CD14-positive monocyte (primary cell): ENCODE results near the gene SAMHD1. TPM values are rescaled to one million over a fixed set of nuclear protein-coding genes. Genes with fewer than 3 reads are reported as not detected.
"Not testable (repeated sequence)": the region's sequence is repeated elsewhere in the genome, so short reads cannot be mapped to it uniquely, and the experiment has no call there.

Experiments
- DNase-seq, 3 donors: peaks; one replicate each; pipeline ENCODE4 v3.0.0-alpha.2; 2011 to 2022
- H2AFZ ChIP-seq: 2 replicates; pipeline ENCODE4 v1.6.0; 2012; ENCODE audit warnings: mild to moderate bottlenecking, low read depth, low read length, inconsistent platforms; ENCODE audit not compliant: insufficient read depth, poor library complexity, severe bottlenecking
- H3K27ac ChIP-seq, 2 donors: 1 replicate in 1 of 2; 2 replicates in 1 of 2; pipeline ENCODE4 v1.5.1; 2012 to 2013; ENCODE audit warnings: low read length in 2 of 2, control low read depth in 1 of 2, inconsistent platforms in 1 of 2, low read depth in 1 of 2, mild to moderate bottlenecking in 1 of 2
- H3K27me3 ChIP-seq, 2 donors: one replicate each; pipeline versions ENCODE4 v1.6.0 to v1.6.1; 2011 to 2013; ENCODE audit warnings: low read length in 2 of 2; ENCODE audit not compliant: control insufficient read depth in 2 of 2, insufficient read depth in 2 of 2
- H3K36me3 ChIP-seq, 2 donors: replicated peaks in 1 of 2; 1 replicate in 1 of 2; 2 replicates in 1 of 2; pipeline versions ENCODE4 v1.5.1 to v1.6.1; 2012 to 2013; ENCODE audit warnings: low read length in 2 of 2, control low read depth in 1 of 2, inconsistent platforms in 1 of 2, mild to moderate bottlenecking in 1 of 2; ENCODE audit not compliant: insufficient read depth in 2 of 2, control insufficient read depth in 1 of 2
- H3K4me1 ChIP-seq, 2 donors: 1 replicate in 1 of 2; 2 replicates in 1 of 2; pipeline versions ENCODE4 v1.5.1 to v1.6.1; 2012 to 2013; ENCODE audit warnings: low read length in 2 of 2, control low read depth in 1 of 2, inconsistent platforms in 1 of 2, mild to moderate bottlenecking in 1 of 2, moderate library complexity in 1 of 2; ENCODE audit not compliant: insufficient read depth in 2 of 2, control insufficient read depth in 1 of 2
- H3K4me2 ChIP-seq: replicated peaks from 2 replicates; pipeline ENCODE3; 2012; ENCODE audit warnings: low read length, moderate library complexity, mild to moderate bottlenecking; ENCODE audit not compliant: poor library complexity, severe bottlenecking; ENCODE audit errors: extremely low read depth
- H3K4me3 ChIP-seq, 3 experiments: fragments of 200-600 bp in 1 of 3; sonication (generic) in 1 of 3; replicated peaks in 1 of 3; 1 replicate in 2 of 3; 2 replicates in 1 of 3; pipeline ENCODE4 v1.5.1; 2011 to 2013; ENCODE audit warnings: low read length in 3 of 3, mild to moderate bottlenecking in 3 of 3, control low read depth in 2 of 3, low read depth in 2 of 3, inconsistent platforms in 1 of 3, moderate library complexity in 1 of 3
- H3K79me2 ChIP-seq: 2 replicates; pipeline ENCODE4 v1.6.0; 2012; ENCODE audit warnings: mild to moderate bottlenecking, control low read depth, inconsistent platforms, low read length, moderate library complexity; ENCODE audit not compliant: insufficient read depth
- H3K9ac ChIP-seq: 2 replicates; pipeline ENCODE4 v1.6.0; 2017; ENCODE audit warnings: low read length, mild to moderate bottlenecking; ENCODE audit not compliant: insufficient read depth, poor library complexity, severe bottlenecking
- H3K9me3 ChIP-seq, 2 donors: replicated peaks in 1 of 2; 1 replicate in 1 of 2; 2 replicates in 1 of 2; pipeline versions ENCODE4 v1.5.1 to v1.6.1; 2012 to 2013; ENCODE audit warnings: low read length in 2 of 2, control low read depth in 1 of 2; ENCODE audit not compliant: control insufficient read depth in 1 of 2, insufficient read depth in 1 of 2
- H4K20me1 ChIP-seq: 2 replicates; pipeline ENCODE4 v1.6.0; 2012; ENCODE audit warnings: mild to moderate bottlenecking, low read length, control low read depth, moderate library complexity; ENCODE audit not compliant: insufficient read depth
- H3K27ac Mint-ChIP-seq, 7 donors: one replicate each; pipeline ENCODE4 v1.8.0; 2020; ENCODE audit warnings: mild to moderate bottlenecking in 7 of 7, mixed read lengths in 7 of 7, moderate library complexity in 6 of 7, inconsistent platforms in 2 of 7
- H3K27me3 Mint-ChIP-seq, 3 donors: one replicate each; pipeline ENCODE4 v1.8.0; 2021 to 2022; ENCODE audit warnings: low read depth in 3 of 3, mild to moderate bottlenecking in 3 of 3, mixed read lengths in 3 of 3, moderate library complexity in 3 of 3, inconsistent platforms in 1 of 3
- H3K36me3 Mint-ChIP-seq, 2 donors: one replicate each; pipeline ENCODE4 v1.8.0; 2020; ENCODE audit warnings: mixed read lengths in 2 of 2, inconsistent platforms in 1 of 2, mild to moderate bottlenecking in 1 of 2
- H3K4me1 Mint-ChIP-seq: one replicate; pipeline ENCODE4 v1.8.0; 2020; ENCODE audit warnings: mild to moderate bottlenecking, mixed read lengths
- H3K4me3 Mint-ChIP-seq, 2 donors: one replicate each; pipeline ENCODE4 v1.8.0; 2020; ENCODE audit warnings: mild to moderate bottlenecking in 2 of 2, mixed read lengths in 2 of 2, moderate library complexity in 1 of 2
- H3K9me3 Mint-ChIP-seq, 7 donors: one replicate each; pipeline ENCODE4 v1.8.0; 2020 to 2022; ENCODE audit warnings: mixed read lengths in 7 of 7, mild to moderate bottlenecking in 6 of 7, moderate library complexity in 6 of 7, inconsistent platforms in 2 of 7
- WGBS: methylation state at CpG from one replicate; pipeline ENCODE4 v1.1.5; 2013; ENCODE audit warnings: missing lambda C conversion rate; ENCODE audit not compliant: insufficient coverage; 5-methylcytosine and 5-hydroxymethylcytosine counted together
- intact Hi-C, 2 donors: fragments of 100-400 bp; cut with micrococcal nuclease; formaldehyde crosslinking; loops; one replicate each; pipeline versions ENCODE4 v1.15.0 to v1.15.1; 2023
- polyA minus RNA-seq: library from RNA; depleted of rRNA, polyadenylated mRNA; stranded (reverse); fragments of >200 nt; gene quantifications from 2 replicates; pipeline ENCODE4 v1.2.3, GENCODE V29; 2012
- polyA plus RNA-seq, 3 donors: library from polyadenylated mRNA; depleted of rRNA in 1 of 3; unstranded in 2 of 3; stranded (reverse) in 1 of 3; fragments of 300-500 nt in 2 of 3; fragments of >200 nt in 1 of 3; fragmentation: Illumina TruSeq in 2 of 3; gene quantifications; 1 replicate in 2 of 3; 2 replicates in 1 of 3; pipeline ENCODE4 v1.2.3, GENCODE V29; 2012 to 2021
- total RNA-seq, 12 experiments: library from RNA in 1 of 12; stranded (reverse) in 1 of 12; fragments of 120-200 nt in 1 of 12; gene quantifications; one replicate each; pipeline ENCODE4 v1.2.4 and lab custom pipeline; 2013 to 2026; ENCODE audit warnings: mixed read lengths in 6 of 12, inconsistent platforms in 1 of 12
- TF ChIP-seq, protein P1 (sequence below): fragments of 200-600 bp; IDR thresholded peaks from one replicate; pipeline ENCODE4 v1.8.0; 2022; ENCODE audit warnings: antibody characterized with exemption, mild to moderate bottlenecking

SAMHD1 gene
- 641 TPM for total RNA-seq (2013)
- polyA plus RNA-seq (100 to 1,000 TPM; 232 to 796 (median 590) TPM), polyA minus RNA-seq (214 and 325 TPM in 2 replicates), total RNA-seq (lab: John Stamatoyannopoulos, UW) (143 to 745 (median 474) reads per million in 11 experiments)

DNA sequence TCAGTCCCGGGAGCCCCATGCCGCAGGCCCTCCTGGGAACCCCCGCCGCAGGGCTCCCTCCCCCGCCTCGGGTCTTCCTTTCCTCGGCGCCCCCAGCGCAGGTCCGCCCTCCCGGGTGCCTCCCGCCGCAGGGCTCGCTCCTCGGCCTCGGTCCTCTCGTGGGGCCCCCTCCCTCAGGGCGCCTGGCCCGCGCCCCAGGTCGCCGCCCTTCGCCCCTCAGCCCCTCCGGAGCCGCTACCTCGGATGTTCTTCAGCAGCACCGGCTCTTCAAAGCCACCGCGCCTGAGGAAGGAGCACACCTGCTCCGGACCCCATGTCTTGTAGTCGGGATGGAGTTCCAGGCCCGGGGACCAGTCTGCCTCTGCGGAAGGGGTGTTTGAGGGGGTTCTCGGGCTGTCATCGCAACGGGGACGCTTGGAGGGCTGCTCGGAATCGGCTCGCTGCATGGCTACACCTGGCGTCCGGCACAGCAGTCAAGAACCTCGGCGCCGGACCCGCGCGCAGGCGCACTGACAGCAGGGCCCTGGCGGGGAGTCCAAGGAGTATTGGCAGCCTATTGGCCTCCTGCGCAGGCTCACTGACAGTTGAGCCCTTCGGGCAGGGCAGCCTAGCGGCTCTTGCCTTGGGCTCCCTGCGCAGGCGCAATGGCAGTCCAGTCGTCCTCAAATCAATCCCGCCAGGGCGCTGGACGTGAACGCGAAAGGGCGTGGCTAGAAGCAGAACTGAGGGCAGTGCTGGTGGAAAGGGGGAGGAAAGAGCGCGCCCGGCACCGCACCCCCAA lies at the start of gene SAMHD1:
SAMHD1 (minus strand) TSS at position 511 of the 781 bp plus-strand sequence; CDS start at position 446, 65 bp downstream.
- intact Hi-C loops: loop anchor here in 1 of 2 donors (2.0 kb wide), 1 partner anchor 57 kb away; no protein-coding TSS in a partner anchor

DNA sequence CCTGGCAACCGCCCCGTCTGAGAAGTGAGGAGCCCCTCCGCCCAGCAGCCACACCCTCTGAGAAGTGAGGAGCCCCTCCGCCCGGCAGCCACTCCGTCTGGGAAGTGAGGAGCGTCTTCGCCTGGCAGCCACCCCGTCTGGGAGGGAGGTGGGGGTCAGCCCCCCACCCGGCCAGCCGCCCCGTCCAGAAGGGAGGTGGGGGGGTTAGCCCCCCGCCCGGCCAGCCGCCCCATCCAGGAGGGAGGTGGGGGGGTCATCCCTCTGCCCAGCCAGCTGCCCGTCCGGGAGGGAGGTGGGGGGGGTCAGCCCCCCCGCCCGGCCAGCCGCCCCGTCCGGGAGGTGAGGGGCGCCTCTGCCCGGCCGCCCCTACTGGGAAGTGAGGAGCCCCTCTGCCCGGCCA lies 48.7 kb upstream of the SAMHD1 start:
- DNase-seq, H3K9ac ChIP-seq, H3K9me3 ChIP-seq, intact Hi-C loops, H3K27ac Mint-ChIP-seq, H3K4me2 ChIP-seq, H2AFZ ChIP-seq, H3K27ac ChIP-seq, H3K27me3 Mint-ChIP-seq, H3K27me3 ChIP-seq, H3K4me3 Mint-ChIP-seq, H3K4me3 ChIP-seq, H4K20me1 ChIP-seq, H3K9me3 Mint-ChIP-seq: not testable (repeated sequence)
- H3K36me3 ChIP-seq: peaks cover 0 to 18% of the 10 kb centered on the region in 2 donors
- H3K4me1 ChIP-seq: peaks cover 17 to 18% of the 10 kb centered on the region in 2 donors
- no CpG with 5 or more reads among the region's 26 CpGs for WGBS
- H3K79me2 ChIP-seq: peaks cover 22% of the 10 kb centered on the region
- Mint-ChIP-seq H3K4me1 (peaks cover 14% of the 10 kb centered on the region), H3K36me3 (peaks cover 23 to 29% of the 10 kb centered on the region in 2 donors)

More for the DNA sequence above, at the start of gene SAMHD1:
- Histone ChIP-seq H3K4me2 (peak within 1 kb of the TSS; percentile 89), H3K4me3 (peak within 1 kb of the TSS; percentile 72 to 100 (median 99)), H3K27ac (peak within 1 kb of the TSS; percentile 91 to 94), H3K9ac (peak within 1 kb of the TSS; percentile 93), H4K20me1 (peaks cover 50% of the 10 kb centered on the region), H3K27me3 (no peaks in the 10 kb centered on the region), H3K4me1 (peaks cover 62 to 70% of the 10 kb centered on the region in 2 donors), H3K9me3 (no peaks in the 10 kb centered on the region), H3K36me3 (peaks cover 14 to 18% of the 10 kb centered on the region in 2 donors), H3K79me2 (peaks cover 72% of the 10 kb centered on the region), H2AFZ (peak within 1 kb of the TSS; percentile 69)
- Mint-ChIP-seq H3K36me3 (peaks cover 17 to 37% of the 10 kb centered on the region in 2 donors), H3K4me3 (peak within 1 kb of the TSS; percentile 97 to 98), H3K4me1 (peaks cover 54% of the 10 kb centered on the region), H3K27me3 (no peaks in the 10 kb centered on the region), H3K27ac (peak within 1 kb of the TSS; percentile 96 to 99 (median 98)), H3K9me3 (peaks cover 0 to 4% (median 0%) of the 10 kb centered on the region in 7 donors)
- under 1% methylated on average over 59 of the region's 66 CpGs for WGBS
- peak; percentile 97 to 100 (median 99) for DNase-seq
- TF ChIP-seq, protein P1, sequence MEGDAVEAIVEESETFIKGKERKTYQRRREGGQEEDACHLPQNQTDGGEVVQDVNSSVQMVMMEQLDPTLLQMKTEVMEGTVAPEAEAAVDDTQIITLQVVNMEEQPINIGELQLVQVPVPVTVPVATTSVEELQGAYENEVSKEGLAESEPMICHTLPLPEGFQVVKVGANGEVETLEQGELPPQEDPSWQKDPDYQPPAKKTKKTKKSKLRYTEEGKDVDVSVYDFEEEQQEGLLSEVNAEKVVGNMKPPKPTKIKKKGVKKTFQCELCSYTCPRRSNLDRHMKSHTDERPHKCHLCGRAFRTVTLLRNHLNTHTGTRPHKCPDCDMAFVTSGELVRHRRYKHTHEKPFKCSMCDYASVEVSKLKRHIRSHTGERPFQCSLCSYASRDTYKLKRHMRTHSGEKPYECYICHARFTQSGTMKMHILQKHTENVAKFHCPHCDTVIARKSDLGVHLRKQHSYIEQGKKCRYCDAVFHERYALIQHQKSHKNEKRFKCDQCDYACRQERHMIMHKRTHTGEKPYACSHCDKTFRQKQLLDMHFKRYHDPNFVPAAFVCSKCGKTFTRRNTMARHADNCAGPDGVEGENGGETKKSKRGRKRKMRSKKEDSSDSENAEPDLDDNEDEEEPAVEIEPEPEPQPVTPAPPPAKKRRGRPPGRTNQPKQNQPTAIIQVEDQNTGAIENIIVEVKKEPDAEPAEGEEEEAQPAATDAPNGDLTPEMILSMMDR: no peak
